ENCODE data around the gene SELE.
"Not testable (repeated sequence)": the region's sequence is repeated elsewhere in the genome, so short reads cannot be mapped to it uniquely, and the experiment has no call there.

SELE gene

GRCh38 chr1:169683661-169684060 is 50.2 kb downstream of the SELE start:
- DNase-seq (ENCODE audit: low spot score) (no peak), FAIRE-seq (no peak)

GRCh38 chr1:169683168-169683567 is 50.7 kb downstream of the SELE start:
- not testable (repeated sequence) for DNase-seq (ENCODE audit: low spot score); FAIRE-seq

GRCh38 chr1:169682071-169682470 is 51.8 kb downstream of the SELE start:
- DNase-seq (ENCODE audit: low spot score) (no peak), FAIRE-seq (no peak)

- DNase-seq (ENCODE audit: low spot score) (no peak), FAIRE-seq (no peak)
These were observed 52.7 kb downstream of the SELE start for GRCh38 chr1:169681140-169681539.

GRCh38 chr1:169680377-169681019 is 53.4 kb downstream of the SELE start:
- no peak for FAIRE-seq
- no peak for DNase-seq (ENCODE audit: low spot score)

GRCh38 chr1:169679692-169680091 is 54.2 kb downstream of the SELE start:
- DNase-seq (ENCODE audit: low spot score): no peak
- no peak for FAIRE-seq

- FAIRE-seq (peak; percentile 32), DNase-seq (ENCODE audit: low spot score) (peak; percentile 65)
These were observed 57.9 kb downstream of the SELE start for GRCh38 chr1:169676001-169676400.

Data from RCC 7860 (cell line).